Breast epithelium (tissue), 3 donors: ENCODE measurements around the gene AAR2.

Source experiments
- CTCF ChIP-seq, 3 donors: fragments of 450-650 bp; IDR thresholded peaks; one replicate each; pipeline ENCODE4 v1.5.1; 2016 to 2017; ENCODE audit warnings: antibody characterized with exemption in 3 of 3, mild to moderate bottlenecking in 3 of 3, moderate library complexity in 3 of 3
- POLR2AphosphoS5 ChIP-seq, 3 donors: sonication (generic); formaldehyde crosslinking; IDR thresholded peaks; one replicate each; pipeline ENCODE4 v1.6.1; 2017; ENCODE audit warnings: antibody characterized with exemption in 3 of 3

DNA sequence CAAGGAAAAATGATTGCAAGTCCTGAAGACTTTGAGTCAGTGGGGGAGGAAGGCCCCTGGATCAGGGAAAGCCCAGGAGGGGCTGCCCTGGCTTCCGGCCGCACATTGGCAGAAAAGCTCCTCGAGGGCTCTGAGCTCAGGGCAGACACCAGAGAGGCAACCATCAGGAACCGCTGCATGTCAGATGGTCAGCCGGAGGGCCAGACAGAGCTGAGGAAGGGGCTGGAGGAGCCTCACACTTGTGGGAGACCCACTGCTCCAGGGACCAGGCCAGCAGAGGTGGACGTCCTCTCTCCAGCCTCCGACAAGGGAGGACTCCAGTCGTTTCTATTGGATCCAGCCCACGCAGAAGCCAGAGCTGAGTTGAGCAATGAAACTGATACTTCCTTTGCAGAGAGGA, 30.2 kb upstream of the AAR2 start:
- TF ChIP-seq CTCF (IDR thresholded peaks at IDR 0.05) = no peak
- TF ChIP-seq POLR2AphosphoS5 (IDR thresholded peaks at IDR 0.05) = no peak
